NCI-H2029 (cell line): ENCODE measurements around the gene MROH2A.
A peak's percentile ranks its signal among the peaks of the same experiment; 100 is the strongest.

ENCODE experiments used
- DNase-seq: peaks from one replicate; lab custom pipeline; 2025; lab: John Stamatoyannopoulos, UW

The MROH2A gene

DNA sequence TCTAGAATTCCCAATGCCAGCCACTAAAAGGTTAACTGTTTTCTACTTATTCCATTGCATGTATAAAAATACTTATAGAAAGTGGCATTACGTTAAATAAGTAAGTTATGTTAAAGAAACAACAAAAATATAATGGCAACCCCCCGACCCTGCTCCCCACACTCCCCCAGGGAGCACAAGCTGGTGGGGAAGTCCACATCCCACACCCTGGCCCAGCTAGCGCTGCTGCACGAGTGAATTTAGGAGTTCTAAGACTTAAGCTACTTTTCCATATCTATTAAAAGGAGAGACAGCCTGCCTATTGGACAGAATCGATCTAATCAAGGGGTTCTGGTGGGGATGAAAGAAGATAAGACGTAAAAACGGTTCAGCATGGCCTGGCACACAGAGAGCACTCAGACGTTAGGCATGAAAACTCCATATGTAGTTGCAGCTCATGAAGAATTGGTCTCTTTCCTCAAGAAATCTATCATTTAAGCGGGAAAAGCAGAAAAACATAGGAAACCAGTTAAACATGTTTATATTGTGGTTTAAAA, 59.6 kb downstream of the MROH2A start:
- DNase-seq: no peak

DNA sequence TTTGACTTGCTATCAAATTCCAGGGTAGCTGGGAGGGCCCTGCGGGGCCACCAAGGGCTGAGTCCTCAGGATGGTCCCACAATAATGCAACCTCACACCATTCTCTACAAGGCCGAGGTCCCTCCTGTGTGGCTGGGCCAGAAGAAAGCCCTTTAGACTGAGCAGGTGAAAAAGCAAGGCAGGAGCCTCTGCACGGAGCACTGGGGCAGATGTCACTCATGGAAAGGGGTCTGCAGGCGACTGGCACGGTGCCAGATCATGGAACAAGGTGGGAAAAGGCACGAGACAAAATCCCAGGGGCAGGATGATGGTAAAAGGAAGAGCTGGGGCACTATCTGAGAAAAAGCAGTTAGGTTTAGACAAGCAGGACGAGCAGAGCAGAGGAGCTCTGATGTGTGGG, 60.1 kb downstream of the MROH2A start:
- DNase-seq: no peak

GRCh38 chr2:233838726-233839446, 60.8 kb downstream of the MROH2A start:
- DNase-seq: no peak

DNA sequence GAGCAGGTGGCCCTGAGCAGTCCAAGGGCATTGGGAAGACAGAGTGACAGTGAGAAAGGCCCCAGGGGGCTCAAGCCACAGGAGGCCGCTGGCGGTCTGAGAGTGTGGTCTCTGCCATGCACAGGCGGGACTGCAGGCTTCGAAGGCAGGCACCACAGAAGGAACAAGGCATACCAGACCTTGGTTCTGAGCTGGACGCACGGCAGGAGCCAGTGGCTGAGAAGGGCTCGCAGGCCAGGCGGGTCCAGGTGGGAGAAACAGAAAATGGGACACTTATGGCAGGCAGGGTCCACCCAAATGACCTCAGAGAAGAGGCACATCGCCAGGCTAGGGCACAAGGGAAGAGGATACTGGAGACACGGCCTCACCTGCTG, 61.3 kb downstream of the MROH2A start:
- DNase-seq: no peak

GRCh38 chr2:233840520-233840919, 62.4 kb downstream of the MROH2A start:
- DNase-seq: no peak

- no peak for DNase-seq
Measured at GRCh38 chr2:233841183-233841582, 63.1 kb downstream of the MROH2A start.

DNA sequence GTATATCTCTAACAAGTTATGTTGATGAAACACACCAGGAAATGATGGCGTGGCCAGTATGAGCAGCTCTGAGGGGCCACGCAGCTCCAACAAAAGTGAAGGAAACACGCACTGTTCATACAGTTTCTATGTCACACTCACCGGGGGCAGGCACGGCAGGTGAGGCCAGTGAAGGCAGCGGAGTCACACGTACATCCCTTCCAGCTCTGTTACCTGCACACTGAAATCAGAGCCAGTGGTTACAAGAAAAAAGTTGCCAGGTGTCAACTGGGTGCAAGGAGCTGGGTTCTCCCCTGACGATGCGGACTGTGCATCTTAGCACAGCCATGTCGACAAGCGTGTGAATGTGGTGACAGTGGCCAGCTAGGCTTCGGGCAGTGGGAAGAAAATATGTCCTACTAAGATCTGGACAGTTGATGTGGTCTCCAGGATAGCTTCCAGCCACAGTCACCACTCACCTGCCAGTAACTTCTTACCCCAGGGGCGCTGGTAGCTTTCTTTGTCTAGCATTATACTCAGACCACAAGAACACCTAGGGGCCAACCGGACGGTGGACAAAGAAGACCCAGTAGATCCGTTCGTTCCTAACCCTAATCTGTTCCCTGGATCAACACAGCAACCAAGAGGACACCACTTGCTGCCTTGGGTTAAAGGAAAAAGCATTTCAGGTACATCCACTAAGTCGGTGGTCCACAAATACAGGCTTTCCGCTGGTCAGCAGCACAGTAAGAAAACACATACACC, 66.1 kb downstream of the MROH2A start:
- DNase-seq: no peak

GRCh38 chr2:233844836-233845235, 66.7 kb downstream of the MROH2A start:
- DNase-seq: no peak

- no peak for DNase-seq
Measured at GRCh38 chr2:233845301-233846060, 67.4 kb downstream of the MROH2A start.

- DNase-seq: no peak
Measured at GRCh38 chr2:233846387-233847247, 68.5 kb downstream of the MROH2A start.

GRCh38 chr2:233847248-233847898, 69.2 kb downstream of the MROH2A start:
- DNase-seq: no peak

DNA sequence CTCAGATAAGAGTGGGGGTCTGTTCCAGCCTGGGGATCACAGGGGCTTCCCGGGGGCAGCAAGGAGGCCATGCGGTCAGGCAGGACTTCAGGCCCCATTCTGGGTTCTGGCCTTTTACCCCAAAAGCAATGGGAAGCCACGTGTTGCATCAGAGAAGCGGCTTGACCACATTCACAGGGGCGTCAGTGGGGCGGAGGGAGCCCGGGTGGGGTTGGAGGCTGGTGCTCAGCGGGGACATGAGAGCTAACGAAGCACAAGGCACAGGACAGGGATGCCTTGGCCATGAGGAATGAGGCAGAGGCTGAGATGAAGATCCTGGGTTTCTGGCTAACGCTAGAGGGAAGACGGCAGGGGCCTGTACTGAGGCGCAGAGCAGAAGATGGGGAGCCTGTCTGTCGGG, 70.1 kb downstream of the MROH2A start:
- no peak for DNase-seq

GRCh38 chr2:233849607-233850271, 71.6 kb downstream of the MROH2A start:
- no peak for DNase-seq

DNA sequence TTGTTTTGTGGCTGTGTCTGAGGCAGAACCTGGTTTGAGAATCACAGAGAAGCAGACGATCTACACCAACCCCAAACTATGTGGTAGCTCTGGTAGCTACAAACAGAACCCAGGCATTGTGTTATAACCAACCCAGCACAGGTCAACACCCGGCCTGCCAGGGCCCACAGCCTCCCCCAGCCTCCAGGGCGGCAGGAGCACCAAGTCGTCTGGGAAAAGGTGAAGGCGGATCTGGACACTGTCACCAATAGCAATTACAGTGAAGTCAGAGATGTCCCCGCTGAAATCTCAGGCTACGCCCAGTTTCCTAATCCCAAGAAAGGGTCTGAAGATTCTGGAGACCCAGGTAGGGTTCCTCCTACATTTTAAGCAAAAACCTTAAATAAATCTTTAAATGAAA, 72.6 kb downstream of the MROH2A start:
- no peak for DNase-seq

DNA sequence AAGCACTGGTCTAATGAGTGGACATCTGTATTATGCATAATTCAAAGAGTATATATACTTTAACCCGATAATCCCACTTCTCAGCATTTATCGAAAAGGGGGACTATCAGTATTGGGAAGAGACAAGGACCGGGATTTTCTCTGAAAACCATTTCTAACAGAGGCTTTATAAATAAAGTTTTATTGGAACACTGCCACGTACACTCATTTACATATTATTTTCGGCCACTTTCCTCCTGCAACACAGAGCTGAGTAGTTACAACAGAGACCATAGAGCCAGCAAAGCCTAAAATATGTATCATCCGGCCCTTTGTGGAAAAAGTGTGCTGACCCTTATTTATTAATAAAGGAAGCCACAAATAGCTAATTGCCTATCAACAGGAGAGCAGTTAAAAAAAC, 73.0 kb downstream of the MROH2A start:
- DNase-seq: no peak

GRCh38 chr2:233852056-233852455, 73.9 kb downstream of the MROH2A start:
- no peak for DNase-seq

GRCh38 chr2:233853353-233853752, 75.2 kb downstream of the MROH2A start:
- DNase-seq: no peak

- DNase-seq: no peak
Measured at GRCh38 chr2:233853883-233854240, 75.7 kb downstream of the MROH2A start.

DNA sequence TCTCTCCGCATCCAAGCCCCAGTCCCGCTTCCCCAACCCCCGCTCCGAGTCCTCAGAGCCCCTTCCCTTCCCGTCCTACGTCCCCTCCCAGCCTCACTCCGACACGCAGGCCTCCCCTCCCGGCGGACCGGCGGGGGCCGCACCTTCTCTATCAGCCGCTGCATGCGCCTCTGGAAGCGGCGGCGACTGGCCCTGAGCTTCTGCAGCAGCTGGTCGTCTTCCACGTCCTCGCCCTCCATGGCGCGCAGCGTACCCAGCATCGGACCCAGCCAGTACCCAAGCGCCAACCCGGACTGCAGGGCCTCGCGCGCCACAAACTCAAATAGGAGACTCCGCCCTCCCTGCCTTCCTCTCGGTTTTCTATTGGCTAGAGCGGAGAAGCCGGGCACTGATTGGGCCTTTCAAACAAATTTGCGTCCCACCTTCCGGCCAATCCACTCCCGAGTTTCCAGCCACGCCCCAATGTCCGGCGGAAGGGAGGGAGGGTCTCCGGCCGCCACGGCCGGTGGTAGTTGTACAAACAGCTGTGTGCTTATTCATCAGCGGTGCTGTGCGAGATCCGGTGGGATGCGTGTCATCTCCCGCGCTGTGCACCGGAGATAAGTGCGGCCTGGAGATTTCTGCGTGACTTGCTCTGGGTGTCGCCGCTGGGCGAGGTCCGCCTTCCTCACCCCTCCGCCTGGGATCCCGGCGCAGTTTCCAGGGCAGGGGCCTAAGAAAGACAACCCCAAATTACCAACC, 76.3 kb downstream of the MROH2A start, which contains the start of gene HJURP:
HJURP (minus strand) TSS at position 295 of the 741 bp plus-strand sequence; CDS start at position 260, 35 bp downstream.
- DNase-seq: peak; percentile 92

DNA sequence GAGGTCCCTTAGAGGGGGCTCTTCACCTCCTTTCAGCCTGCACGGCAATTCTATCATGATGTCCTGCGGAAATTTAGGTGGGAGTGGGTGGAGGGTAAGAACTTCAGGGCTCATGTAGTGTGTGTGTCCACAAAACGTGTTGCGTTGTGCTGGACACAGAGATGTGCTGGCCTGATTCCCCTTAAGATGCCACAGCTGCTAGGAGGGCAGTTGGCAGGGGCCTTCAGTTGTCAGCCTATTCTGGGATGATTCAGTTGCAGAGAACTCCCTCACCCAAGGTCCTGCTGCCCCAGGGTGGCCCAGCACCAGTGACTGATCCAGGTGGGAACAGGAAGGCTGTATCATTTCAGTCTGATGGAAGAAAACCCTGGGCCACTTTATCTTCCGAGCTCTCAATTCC, 77.2 kb downstream of the MROH2A start:
- no peak for DNase-seq
